Keratinocyte (primary cell): ENCODE data around the gene TSHZ1.

Experiments used
- EZH2 ChIP-seq: IDR thresholded peaks from one replicate; pipeline ENCODE4 v1.6.1; 2012; ENCODE audit warnings: inconsistent platforms, mild to moderate bottlenecking, low read length, moderate library complexity
- TF ChIP-seq, protein P1 (sequence below), 3 experiments: IDR thresholded peaks in 1 of 3; conservative IDR thresholded peaks in 1 of 3; optimal IDR thresholded peaks in 1 of 3; 2 replicates in 2 of 3; 3 replicates in 1 of 3; pipeline versions ENCODE3 to v1.5.1; 2011; ENCODE audit warnings: low read length in 3 of 3, mild to moderate bottlenecking in 3 of 3, moderate library complexity in 2 of 3, control low read depth in 1 of 3, inconsistent platforms in 1 of 3; ENCODE audit not compliant: insufficient read depth in 2 of 3; ENCODE audit errors: extremely low read depth in 1 of 3

DNA sequence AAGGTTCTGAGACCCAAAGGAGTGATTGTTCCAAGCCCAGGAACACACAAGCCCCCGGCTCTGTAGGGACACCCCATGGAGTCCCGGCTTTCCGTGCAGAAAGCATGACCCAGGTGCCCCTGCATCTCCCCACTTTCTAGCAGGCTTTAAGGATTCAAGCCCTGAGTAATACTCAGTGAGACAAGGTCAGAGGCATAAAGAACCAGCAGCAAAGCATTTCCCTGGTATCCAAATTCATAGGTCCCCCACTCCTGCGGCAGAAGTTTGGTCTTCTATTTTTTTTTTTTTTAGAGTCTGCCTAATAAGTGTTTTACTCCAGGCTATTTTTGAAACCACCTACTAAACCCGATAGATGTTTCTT lies 16.3 kb downstream of the TSHZ1 start:
- TF ChIP-seq, protein P1, sequence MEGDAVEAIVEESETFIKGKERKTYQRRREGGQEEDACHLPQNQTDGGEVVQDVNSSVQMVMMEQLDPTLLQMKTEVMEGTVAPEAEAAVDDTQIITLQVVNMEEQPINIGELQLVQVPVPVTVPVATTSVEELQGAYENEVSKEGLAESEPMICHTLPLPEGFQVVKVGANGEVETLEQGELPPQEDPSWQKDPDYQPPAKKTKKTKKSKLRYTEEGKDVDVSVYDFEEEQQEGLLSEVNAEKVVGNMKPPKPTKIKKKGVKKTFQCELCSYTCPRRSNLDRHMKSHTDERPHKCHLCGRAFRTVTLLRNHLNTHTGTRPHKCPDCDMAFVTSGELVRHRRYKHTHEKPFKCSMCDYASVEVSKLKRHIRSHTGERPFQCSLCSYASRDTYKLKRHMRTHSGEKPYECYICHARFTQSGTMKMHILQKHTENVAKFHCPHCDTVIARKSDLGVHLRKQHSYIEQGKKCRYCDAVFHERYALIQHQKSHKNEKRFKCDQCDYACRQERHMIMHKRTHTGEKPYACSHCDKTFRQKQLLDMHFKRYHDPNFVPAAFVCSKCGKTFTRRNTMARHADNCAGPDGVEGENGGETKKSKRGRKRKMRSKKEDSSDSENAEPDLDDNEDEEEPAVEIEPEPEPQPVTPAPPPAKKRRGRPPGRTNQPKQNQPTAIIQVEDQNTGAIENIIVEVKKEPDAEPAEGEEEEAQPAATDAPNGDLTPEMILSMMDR (optimal IDR thresholded peaks at IDR 0.05 in 1 of 3, IDR thresholded peaks at IDR 0.05 in 1 of 3, conservative IDR thresholded peaks at IDR 0.05 in 1 of 3; ENCODE audit: extremely low read depth in 1 of 3, insufficient read depth in 2 of 3, low read length in 3 of 3) = no peak
- TF ChIP-seq EZH2 = no peak
